NCI-H82 treated with DMSO at 0.1 percent for 48 hours (cell line): ENCODE results near the gene CTSF.
"Not testable (repeated sequence)": the region's sequence is repeated elsewhere in the genome, so short reads cannot be mapped to it uniquely, and the experiment has no call there.

ENCODE experiments used
- DNase-seq: peaks from one replicate; lab custom pipeline; 2025; ENCODE audit not compliant: unreplicated experiment; lab: John Stamatoyannopoulos, UW

CTSF gene

DNA sequence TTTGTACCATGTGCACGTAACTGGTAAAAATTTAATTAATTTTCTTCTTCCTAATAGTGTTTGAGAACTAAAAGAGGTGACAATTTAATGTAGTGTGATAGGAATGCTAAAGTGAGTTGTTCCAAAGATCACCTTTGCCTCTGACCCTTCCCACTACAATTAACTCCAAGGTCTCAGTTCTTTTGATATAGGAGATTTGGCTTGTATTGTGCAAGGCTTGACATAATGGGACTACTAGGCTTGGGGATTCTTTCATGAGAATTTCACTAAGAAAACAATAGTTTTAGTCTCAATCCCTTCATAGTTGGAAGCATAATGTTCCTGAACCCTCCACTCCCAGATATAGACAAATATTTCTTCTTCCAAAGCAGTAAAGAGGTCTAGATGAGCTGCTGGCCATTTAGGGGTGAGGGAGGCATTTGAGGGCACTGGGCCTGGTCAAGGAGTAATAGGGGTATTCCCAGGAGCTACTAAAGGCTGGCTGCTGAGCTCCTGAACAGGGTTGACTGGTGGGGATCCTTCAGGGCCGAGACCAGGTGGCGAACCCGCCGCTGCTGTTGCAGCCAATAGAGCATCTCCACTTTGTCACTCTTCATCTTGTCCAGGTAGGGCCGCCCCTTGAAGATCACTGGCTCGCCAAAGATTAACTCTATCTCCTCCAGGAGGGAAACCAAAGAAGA, 21.7 kb upstream of the CTSF start:
- no peak for DNase-seq

GRCh38 chr11:66589315-66589714, 20.9 kb upstream of the CTSF start:
- not testable (repeated sequence) for DNase-seq

GRCh38 chr11:66586136-66586535, 17.7 kb upstream of the CTSF start:
- DNase-seq: no peak

- DNase-seq: not testable (repeated sequence)
These were observed 17.0 kb upstream of the CTSF start for GRCh38 chr11:66585447-66585846.

- not testable (repeated sequence) for DNase-seq
These were observed 14.2 kb upstream of the CTSF start for GRCh38 chr11:66582565-66583147.

GRCh38 chr11:66581261-66581660, 12.9 kb upstream of the CTSF start:
- peak; percentile 55 for DNase-seq

DNA sequence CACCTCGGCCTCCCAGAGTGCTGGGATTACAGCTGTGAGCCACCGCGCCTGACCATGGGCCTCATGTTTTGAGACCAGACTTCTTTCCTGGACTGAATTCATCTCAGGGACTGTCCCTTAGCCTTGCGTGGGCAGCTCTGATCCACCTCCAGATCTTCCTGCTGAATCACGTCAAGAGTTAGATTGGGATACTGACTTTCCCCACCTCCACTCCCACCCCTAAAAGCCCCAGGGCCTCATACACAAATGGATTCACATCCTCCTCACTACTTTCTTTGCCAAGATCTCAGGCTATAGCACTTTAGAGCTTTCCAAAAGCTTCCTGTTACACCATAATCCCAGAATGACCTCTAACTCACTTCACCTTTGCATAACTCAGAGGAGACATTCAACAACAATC, 12.4 kb upstream of the CTSF start:
- DNase-seq: no peak

- DNase-seq: peak; percentile 12
These were observed 10.7 kb upstream of the CTSF start for GRCh38 chr11:66579017-66579606.

DNA sequence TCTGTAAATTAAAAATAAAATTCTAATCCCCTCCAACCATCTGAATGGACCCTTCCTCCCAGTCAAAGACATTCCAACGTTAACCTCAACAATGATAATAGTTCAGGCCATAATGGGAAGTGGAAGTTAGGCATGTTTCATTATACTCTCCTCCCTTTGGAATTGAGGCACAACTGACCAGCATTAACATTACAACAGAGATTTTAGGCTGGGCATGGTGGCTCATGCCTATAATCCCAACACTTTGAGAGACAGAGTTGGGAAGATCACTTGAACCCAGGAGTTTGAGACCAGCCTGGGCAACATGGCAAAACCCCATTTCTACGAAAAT, 2.4 kb upstream of the CTSF start:
- DNase-seq: no peak

DNA sequence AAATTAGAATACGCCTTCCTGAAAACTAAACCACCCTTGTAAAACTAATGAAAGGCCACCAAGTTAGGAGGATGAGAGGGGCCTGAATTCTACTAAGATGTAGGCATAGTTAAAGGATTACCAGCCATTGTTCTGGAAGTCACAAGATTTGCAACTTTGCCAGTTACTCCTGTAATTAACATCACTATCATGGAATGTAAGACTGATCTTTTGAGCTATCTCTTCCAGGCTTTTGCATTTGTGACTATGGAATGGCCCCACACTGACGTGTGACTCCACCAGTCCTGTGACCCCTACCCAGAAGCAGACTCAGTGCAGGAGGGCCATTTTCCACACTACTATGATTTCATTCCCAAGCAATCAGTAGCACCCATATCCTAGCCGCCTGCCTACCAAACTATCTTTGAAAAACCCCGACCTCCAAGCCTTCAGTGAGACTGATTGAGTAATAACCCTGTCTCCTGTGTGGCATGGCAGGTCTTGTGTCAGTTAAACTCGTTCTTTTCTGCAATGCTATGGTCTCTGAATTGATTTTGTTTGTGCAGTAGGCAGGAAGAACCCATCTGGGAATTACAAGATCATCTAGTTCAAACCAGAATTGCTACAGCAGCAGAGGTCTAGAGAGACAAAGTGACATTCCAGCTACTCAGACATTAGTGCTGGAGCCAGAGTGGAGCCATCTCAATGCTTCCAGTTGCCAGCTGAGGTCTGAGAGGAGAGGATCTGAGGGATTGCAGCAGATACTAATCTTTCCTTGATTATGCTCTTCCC, 1.9 kb upstream of the CTSF start:
- DNase-seq: no peak

DNA sequence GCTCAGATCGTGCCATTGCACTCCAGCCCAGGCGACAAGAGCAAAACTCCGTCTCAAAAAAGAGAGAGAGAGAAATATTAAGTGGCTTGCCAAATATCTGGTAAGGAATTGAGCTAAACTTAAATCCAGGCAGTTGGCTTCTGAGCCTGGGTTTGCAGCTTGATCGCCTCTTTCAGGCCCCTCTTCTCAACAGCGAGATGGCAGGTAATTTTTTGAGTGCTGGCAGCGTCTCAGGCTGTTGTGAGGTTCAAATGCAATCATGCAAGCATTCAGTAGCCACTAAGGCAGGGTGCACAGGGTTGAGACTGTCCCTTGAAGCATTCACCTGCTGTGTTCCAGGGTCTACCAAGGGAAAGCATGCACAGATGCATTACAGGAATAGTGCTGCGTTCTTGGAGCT, 670 bp upstream of the CTSF start:
- DNase-seq: no peak

GRCh38 chr11:66567787-66568123, 651 bp downstream of the CTSF start:
- no peak for DNase-seq

GRCh38 chr11:66566221-66566620, 2.2 kb downstream of the CTSF start:
- no peak for DNase-seq

DNA sequence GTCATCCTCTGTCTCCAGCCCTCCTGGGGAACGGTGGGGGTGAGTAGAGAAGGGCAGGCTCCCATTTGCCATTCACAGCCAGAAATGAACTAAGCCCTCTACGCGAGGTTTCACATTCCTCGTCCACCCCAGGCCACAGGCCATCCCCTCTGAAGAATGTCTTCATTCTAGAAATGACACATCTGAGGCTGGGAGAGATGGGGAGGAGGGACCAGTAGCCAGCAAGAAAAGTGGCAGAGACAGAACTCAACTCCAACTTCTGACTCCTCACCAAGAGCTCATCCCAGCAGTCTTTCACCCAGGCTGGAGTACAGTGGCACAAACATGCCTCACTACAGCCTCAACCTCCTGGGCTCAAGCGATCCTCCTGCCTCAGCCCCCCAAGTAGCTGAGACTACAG, 3.4 kb downstream of the CTSF start:
- DNase-seq: no peak

DNA sequence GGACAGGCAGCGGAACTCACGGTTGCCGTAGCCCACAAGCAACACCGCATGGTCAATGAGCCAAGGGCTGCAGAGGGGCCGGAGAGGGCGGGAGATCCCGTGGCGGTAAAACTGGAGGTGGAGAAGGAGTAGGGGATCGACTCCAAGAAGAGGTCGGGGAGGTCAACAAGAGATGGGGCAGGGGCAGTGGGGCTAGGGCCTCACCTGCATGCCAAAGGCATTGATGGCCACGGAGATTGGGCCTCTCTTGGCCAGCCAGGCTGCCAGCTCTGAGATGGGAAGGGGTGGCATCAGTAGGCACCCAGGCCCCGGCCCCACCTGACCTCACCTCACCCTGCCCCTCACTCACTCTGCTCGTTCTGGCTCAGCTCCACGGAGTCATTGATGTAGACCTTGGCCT, 3.9 kb downstream of the CTSF start:
- DNase-seq: no peak

GRCh38 chr11:66563832-66564231, 4.6 kb downstream of the CTSF start:
- DNase-seq: no peak

GRCh38 chr11:66562907-66563583, 5.4 kb downstream of the CTSF start:
- DNase-seq: no peak

- no peak for DNase-seq
These were observed 6.1 kb downstream of the CTSF start for GRCh38 chr11:66562275-66562674.

DNA sequence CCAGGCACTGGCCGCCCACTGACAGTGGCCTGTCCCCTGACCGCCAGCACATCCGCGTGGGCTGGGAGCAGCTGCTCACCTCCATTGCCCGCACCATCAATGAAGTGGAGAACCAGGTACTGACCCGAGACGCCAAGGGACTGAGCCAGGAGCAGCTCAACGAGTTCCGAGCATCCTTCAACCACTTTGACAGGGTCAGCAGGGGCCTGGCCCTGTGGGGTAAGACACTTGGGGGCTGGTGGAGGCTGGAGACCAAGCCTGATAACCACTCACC, 6.5 kb downstream of the CTSF start:
- no peak for DNase-seq

DNA sequence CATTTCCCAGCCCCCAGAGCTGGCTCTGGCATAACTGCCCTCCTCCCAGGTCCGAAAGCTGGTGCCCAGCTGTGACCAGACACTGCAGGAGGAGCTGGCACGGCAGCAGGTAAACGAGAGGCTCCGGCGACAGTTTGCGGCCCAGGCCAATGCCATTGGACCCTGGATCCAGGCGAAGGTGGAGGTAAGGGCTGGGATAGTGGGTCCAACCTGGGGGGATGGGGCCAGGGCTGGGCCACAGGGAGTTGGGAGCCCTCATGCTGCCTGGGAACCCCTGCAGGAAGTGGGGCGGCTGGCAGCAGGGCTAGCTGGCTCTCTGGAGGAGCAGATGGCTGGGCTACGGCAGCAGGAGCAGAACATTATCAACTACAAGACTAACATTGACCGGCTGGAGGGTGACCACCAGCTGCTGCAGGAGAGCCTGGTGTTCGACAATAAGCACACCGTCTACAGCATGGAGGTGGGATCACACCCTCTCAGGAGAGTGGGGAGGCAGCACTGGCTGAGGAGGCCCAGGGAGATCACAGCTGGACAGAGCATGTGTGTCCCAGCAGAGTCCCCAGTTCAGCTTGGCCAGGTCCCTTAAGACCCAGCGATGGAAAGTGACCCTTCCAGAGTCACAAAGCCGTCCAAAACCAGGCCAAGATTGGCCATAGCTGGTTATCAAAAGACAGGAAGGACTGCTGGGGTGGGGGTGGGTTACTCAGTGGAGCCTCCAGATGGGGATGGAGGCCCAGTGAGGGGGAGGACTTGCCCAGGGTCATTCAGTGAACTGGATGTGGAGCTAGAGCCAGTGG, 7.0 kb downstream of the CTSF start:
- no peak for DNase-seq
